ENCODE results near the gene NRBF2. TPM values are rescaled to one million over a fixed set of nuclear protein-coding genes. Genes with fewer than 3 reads are reported as not detected.

The NRBF2 gene
- total RNA-seq, 1 donor from 2014 or later: 32.7 TPM

GRCh38 chr10:63105225-63106110 is 27.7 kb upstream of the NRBF2 start:
- intact Hi-C loops (cut with micrococcal nuclease): no loop called here
- peaks cover 11% of the 10 kb centered on the region for H3K4me1 Mint-ChIP-seq (ENCODE audit: low read depth)
- H3K9me3 Mint-ChIP-seq: no peaks in the 10 kb centered on the region
- H3K4me3 Mint-ChIP-seq (ENCODE audit: low read depth): no peak overlapping the region
- H3K27ac Mint-ChIP-seq: no peak overlapping the region
- H3K36me3 Mint-ChIP-seq (ENCODE audit: low read depth): no peaks in the 10 kb centered on the region
- peaks cover 8% of the 10 kb centered on the region for H3K27me3 Mint-ChIP-seq (ENCODE audit: low read depth)
- no peak for DNase-seq (ENCODE audit: low spot score)

- intact Hi-C loops (cut with micrococcal nuclease): no loop called here
- H3K9me3 Mint-ChIP-seq: no peaks in the 10 kb centered on the region
- no peak overlapping the region for H3K4me3 Mint-ChIP-seq (ENCODE audit: low read depth)
- no peak for DNase-seq (ENCODE audit: low spot score)
- H3K27me3 Mint-ChIP-seq (ENCODE audit: low read depth): peaks cover 7% of the 10 kb centered on the region
- no peaks in the 10 kb centered on the region for H3K36me3 Mint-ChIP-seq (ENCODE audit: low read depth)
- no peak overlapping the region for H3K27ac Mint-ChIP-seq
- H3K4me1 Mint-ChIP-seq (ENCODE audit: low read depth): peaks cover 11% of the 10 kb centered on the region
Measured at GRCh38 chr10:63106111-63106755, 26.9 kb upstream of the NRBF2 start.

GRCh38 chr10:63107943-63108437 is 25.1 kb upstream of the NRBF2 start:
- Mint-ChIP-seq H3K4me1 (ENCODE audit: low read depth) (peaks cover 9% of the 10 kb centered on the region), H3K36me3 (ENCODE audit: low read depth) (no peaks in the 10 kb centered on the region), H3K27me3 (ENCODE audit: low read depth) (peaks cover 10% of the 10 kb centered on the region), H3K4me3 (ENCODE audit: low read depth) (no peak overlapping the region), H3K27ac (no peak overlapping the region), H3K9me3 (no peaks in the 10 kb centered on the region)
- DNase-seq (ENCODE audit: low spot score): no peak
- intact Hi-C loops (cut with micrococcal nuclease): no loop called here

- no peak overlapping the region for H3K4me3 Mint-ChIP-seq (ENCODE audit: low read depth)
- intact Hi-C loops (cut with micrococcal nuclease): no loop called here
- H3K27me3 Mint-ChIP-seq (ENCODE audit: low read depth): peaks cover 16% of the 10 kb centered on the region
- DNase-seq (ENCODE audit: low spot score): no peak
- H3K4me1 Mint-ChIP-seq (ENCODE audit: low read depth): peaks cover 4% of the 10 kb centered on the region
- H3K9me3 Mint-ChIP-seq: no peaks in the 10 kb centered on the region
- H3K27ac Mint-ChIP-seq: no peak overlapping the region
- no peaks in the 10 kb centered on the region for H3K36me3 Mint-ChIP-seq (ENCODE audit: low read depth)
Measured at GRCh38 chr10:63110940-63111339, 22.2 kb upstream of the NRBF2 start.

- no peak overlapping the region for H3K4me3 Mint-ChIP-seq (ENCODE audit: low read depth)
- H3K36me3 Mint-ChIP-seq (ENCODE audit: low read depth): no peaks in the 10 kb centered on the region
- no peaks in the 10 kb centered on the region for H3K4me1 Mint-ChIP-seq (ENCODE audit: low read depth)
- intact Hi-C loops (cut with micrococcal nuclease): no loop called here
- peaks cover 20% of the 10 kb centered on the region for H3K27me3 Mint-ChIP-seq (ENCODE audit: low read depth)
- H3K9me3 Mint-ChIP-seq: no peaks in the 10 kb centered on the region
- no peak overlapping the region for H3K27ac Mint-ChIP-seq
- DNase-seq (ENCODE audit: low spot score): no peak
Measured at GRCh38 chr10:63114031-63114814, 18.9 kb upstream of the NRBF2 start.

- H3K27ac Mint-ChIP-seq: no peak overlapping the region
- no peaks in the 10 kb centered on the region for H3K4me1 Mint-ChIP-seq (ENCODE audit: low read depth)
- no peaks in the 10 kb centered on the region for H3K9me3 Mint-ChIP-seq
- H3K4me3 Mint-ChIP-seq (ENCODE audit: low read depth): no peak overlapping the region
- peaks cover 15% of the 10 kb centered on the region for H3K27me3 Mint-ChIP-seq (ENCODE audit: low read depth)
- DNase-seq (ENCODE audit: low spot score): no peak
- intact Hi-C loops (cut with micrococcal nuclease): no loop called here
- H3K36me3 Mint-ChIP-seq (ENCODE audit: low read depth): no peaks in the 10 kb centered on the region
Measured at GRCh38 chr10:63115732-63116383, 17.3 kb upstream of the NRBF2 start.

GRCh38 chr10:63116452-63117072 is 16.6 kb upstream of the NRBF2 start:
- Mint-ChIP-seq H3K27me3 (ENCODE audit: low read depth) (peaks cover 14% of the 10 kb centered on the region), H3K9me3 (no peaks in the 10 kb centered on the region), H3K4me3 (ENCODE audit: low read depth) (no peak overlapping the region), H3K36me3 (ENCODE audit: low read depth) (no peaks in the 10 kb centered on the region), H3K27ac (no peak overlapping the region), H3K4me1 (ENCODE audit: low read depth) (no peaks in the 10 kb centered on the region)
- intact Hi-C loops (cut with micrococcal nuclease): no loop called here
- no peak for DNase-seq (ENCODE audit: low spot score)

GRCh38 chr10:63119041-63119440 is 14.1 kb upstream of the NRBF2 start:
- Mint-ChIP-seq H3K4me1 (ENCODE audit: low read depth) (no peaks in the 10 kb centered on the region), H3K9me3 (no peaks in the 10 kb centered on the region), H3K27me3 (ENCODE audit: low read depth) (peaks cover 8% of the 10 kb centered on the region), H3K36me3 (ENCODE audit: low read depth) (no peaks in the 10 kb centered on the region), H3K4me3 (ENCODE audit: low read depth) (no peak overlapping the region), H3K27ac (no peak overlapping the region)
- intact Hi-C loops (cut with micrococcal nuclease): no loop called here
- no peak for DNase-seq (ENCODE audit: low spot score)

GRCh38 chr10:63120554-63120953 is 12.6 kb upstream of the NRBF2 start:
- intact Hi-C loops (cut with micrococcal nuclease): no loop called here

GRCh38 chr10:63123727-63124362 is 9.3 kb upstream of the NRBF2 start:
- no peak overlapping the region for H3K4me3 Mint-ChIP-seq (ENCODE audit: low read depth)
- no peaks in the 10 kb centered on the region for H3K9me3 Mint-ChIP-seq
- no peaks in the 10 kb centered on the region for H3K4me1 Mint-ChIP-seq (ENCODE audit: low read depth)
- intact Hi-C loops (cut with micrococcal nuclease): no loop called here
- no peaks in the 10 kb centered on the region for H3K27me3 Mint-ChIP-seq (ENCODE audit: low read depth)
- no peaks in the 10 kb centered on the region for H3K36me3 Mint-ChIP-seq (ENCODE audit: low read depth)
- no peak overlapping the region for H3K27ac Mint-ChIP-seq
- no peak for DNase-seq (ENCODE audit: low spot score)

More at GRCh38 chr10:63120554-63120953, 12.6 kb upstream of the NRBF2 start:
- Mint-ChIP-seq H3K4me3 (ENCODE audit: low read depth) (no peak overlapping the region), H3K27ac (no peak overlapping the region), H3K27me3 (ENCODE audit: low read depth) (peaks cover 4% of the 10 kb centered on the region), H3K36me3 (ENCODE audit: low read depth) (no peaks in the 10 kb centered on the region), H3K4me1 (ENCODE audit: low read depth) (no peaks in the 10 kb centered on the region), H3K9me3 (no peaks in the 10 kb centered on the region)
- DNase-seq (ENCODE audit: low spot score): no peak

GRCh38 chr10:63125459-63125858 is 7.7 kb upstream of the NRBF2 start:
- Mint-ChIP-seq H3K9me3 (no peaks in the 10 kb centered on the region), H3K36me3 (ENCODE audit: low read depth) (no peaks in the 10 kb centered on the region), H3K4me1 (ENCODE audit: low read depth) (no peaks in the 10 kb centered on the region), H3K27ac (no peak overlapping the region), H3K27me3 (ENCODE audit: low read depth) (peaks cover 3% of the 10 kb centered on the region), H3K4me3 (ENCODE audit: low read depth) (no peak overlapping the region)
- intact Hi-C loops (cut with micrococcal nuclease): no loop called here
- DNase-seq (ENCODE audit: low spot score): no peak

- peaks cover 2% of the 10 kb centered on the region for H3K36me3 Mint-ChIP-seq (ENCODE audit: low read depth)
- no peaks in the 10 kb centered on the region for H3K4me1 Mint-ChIP-seq (ENCODE audit: low read depth)
- H3K9me3 Mint-ChIP-seq: peaks cover 17% of the 10 kb centered on the region
- H3K27ac Mint-ChIP-seq: no peak overlapping the region
- peaks cover 3% of the 10 kb centered on the region for H3K27me3 Mint-ChIP-seq (ENCODE audit: low read depth)
- intact Hi-C loops (cut with micrococcal nuclease): no loop called here
- H3K4me3 Mint-ChIP-seq (ENCODE audit: low read depth): no peak overlapping the region
- no peak for DNase-seq (ENCODE audit: low spot score)
Measured at GRCh38 chr10:63128443-63128842, 4.7 kb upstream of the NRBF2 start.

Data from activated T-helper 2 cell treated with anti-CD3 and anti-CD28 coated beads, Interferon-gamma antibody, Interleukin-2, Interleukin-4, amounts not matched to agents 10 μg/mL and 5 μg/mL and 100 μg/mL, durations not matched to agents 14 hours and 24 hours and 36 hours (primary cell).